Stimulated activated CD4-positive, alpha-beta T cell treated with anti-CD3 and anti-CD28 coated beads, Interleukin-2, amount 100 ng/mL, for 24 hours (primary cell): ENCODE data around the gene TBC1D22A.

Experiments used
- DNase-seq, 2 donors: peaks; one replicate each; pipeline ENCODE4 v3.0.0-alpha.2; 2020

TBC1D22A gene

GRCh38 chr22:46936378-46936903, 174.0 kb downstream of the TBC1D22A start:
- no peak for DNase-seq

- no peak for DNase-seq
These were observed 174.7 kb downstream of the TBC1D22A start for GRCh38 chr22:46937185-46937584.

- DNase-seq, result no peak
These were observed 175.5 kb downstream of the TBC1D22A start for GRCh38 chr22:46937939-46938338.

- no peak for DNase-seq
These were observed 179.7 kb downstream of the TBC1D22A start for GRCh38 chr22:46941968-46942798.

GRCh38 chr22:46942799-46943785, 180.6 kb downstream of the TBC1D22A start:
- no peak for DNase-seq

GRCh38 chr22:46945481-46945880, 183.0 kb downstream of the TBC1D22A start:
- no peak for DNase-seq

- DNase-seq, result no peak
These were observed 184.0 kb downstream of the TBC1D22A start for GRCh38 chr22:46946383-46946962.

- DNase-seq, result no peak
These were observed 185.2 kb downstream of the TBC1D22A start for GRCh38 chr22:46947516-46948257.

GRCh38 chr22:46948411-46949144, 186.1 kb downstream of the TBC1D22A start:
- DNase-seq, result no peak

GRCh38 chr22:46951350-46951749, 188.9 kb downstream of the TBC1D22A start:
- no peak for DNase-seq

- DNase-seq, result no peak
These were observed 189.5 kb downstream of the TBC1D22A start for GRCh38 chr22:46951973-46952372.

- no peak for DNase-seq
These were observed 191.7 kb downstream of the TBC1D22A start for GRCh38 chr22:46953968-46954765.

- no peak for DNase-seq
These were observed 192.3 kb downstream of the TBC1D22A start for GRCh38 chr22:46954781-46955180.

- DNase-seq, result no peak
These were observed 194.2 kb downstream of the TBC1D22A start for GRCh38 chr22:46956498-46957215.

- DNase-seq, result no peak
These were observed 195.1 kb downstream of the TBC1D22A start for GRCh38 chr22:46957521-46957920.

GRCh38 chr22:46958191-46958590, 195.7 kb downstream of the TBC1D22A start:
- DNase-seq, result no peak

GRCh38 chr22:46958658-46959057, 196.2 kb downstream of the TBC1D22A start:
- DNase-seq, result no peak

GRCh38 chr22:46959369-46959768, 196.9 kb downstream of the TBC1D22A start:
- DNase-seq, result no peak

- DNase-seq, result no peak
These were observed 199.3 kb downstream of the TBC1D22A start for GRCh38 chr22:46961591-46962295.
